NCI-H1105 treated with DMSO at 0.1 percent for 48 hours (cell line): ENCODE measurements around the gene LPAR1.
A peak's percentile ranks its signal among the peaks of the same experiment; 100 is the strongest.

ENCODE experiments used
- DNase-seq: peaks from one replicate; lab custom pipeline; 2025; lab: John Stamatoyannopoulos, UW

LPAR1 gene

GRCh38 chr9:111037356-111037707, 938 bp downstream of the LPAR1 start:
- no peak for DNase-seq

- no peak for DNase-seq
Measured at GRCh38 chr9:111036946-111037345, 1.3 kb downstream of the LPAR1 start.

GRCh38 chr9:111036429-111036789, 1.9 kb downstream of the LPAR1 start:
- no peak for DNase-seq

- no peak for DNase-seq
Measured at GRCh38 chr9:111035543-111036428, 2.5 kb downstream of the LPAR1 start.

- no peak for DNase-seq
Measured at GRCh38 chr9:111034898-111035539, 3.3 kb downstream of the LPAR1 start.

- DNase-seq, result no peak
Measured at GRCh38 chr9:111034170-111034897, 3.9 kb downstream of the LPAR1 start.

GRCh38 chr9:111030492-111030891, 7.8 kb downstream of the LPAR1 start:
- no peak for DNase-seq

GRCh38 chr9:111029260-111029659, 9.0 kb downstream of the LPAR1 start:
- no peak for DNase-seq

GRCh38 chr9:111027798-111028197, 10.5 kb downstream of the LPAR1 start:
- DNase-seq, result no peak

GRCh38 chr9:111023128-111023527, 15.1 kb downstream of the LPAR1 start:
- no peak for DNase-seq

GRCh38 chr9:111020594-111020993, 17.7 kb downstream of the LPAR1 start:
- no peak for DNase-seq

GRCh38 chr9:111016426-111017045, 21.7 kb downstream of the LPAR1 start:
- DNase-seq, result peak; percentile 5

GRCh38 chr9:111016016-111016415, 22.3 kb downstream of the LPAR1 start:
- DNase-seq, result no peak

GRCh38 chr9:111013707-111014106, 24.6 kb downstream of the LPAR1 start:
- no peak for DNase-seq

- no peak for DNase-seq
Measured at GRCh38 chr9:111013250-111013649, 25.0 kb downstream of the LPAR1 start.

GRCh38 chr9:111008158-111009075, 29.9 kb downstream of the LPAR1 start:
- no peak for DNase-seq

GRCh38 chr9:111005746-111006470, 32.4 kb downstream of the LPAR1 start:
- DNase-seq, result no peak

GRCh38 chr9:111004936-111005335, 33.3 kb downstream of the LPAR1 start:
- no peak for DNase-seq

- DNase-seq, result no peak
Measured at GRCh38 chr9:111003182-111003581, 35.1 kb downstream of the LPAR1 start.

GRCh38 chr9:111001526-111001925, 36.7 kb downstream of the LPAR1 start:
- DNase-seq, result no peak

- DNase-seq, result no peak
Measured at GRCh38 chr9:111000202-111000601, 38.1 kb downstream of the LPAR1 start.
